Panc1 (cell line): ENCODE results near the gene BZW1. TPM values are rescaled to one million over a fixed set of nuclear protein-coding genes. Genes with fewer than 3 reads are reported as not detected.
A peak's percentile ranks its signal among the peaks of the same experiment; 100 is the strongest.

Experiments
- ATAC-seq: fragments of 200-7000 bp; cut with Tn5 transposase; 2 replicates; pipeline ENCODE4 v1.9.1; 2020; ENCODE audit warnings: mild to moderate bottlenecking, moderate library complexity
- BruUV-seq: library from RNA; stranded (reverse); fragments of 400-500 nt; replicated peaks from 2 replicates; lab custom pipeline; 2021; lab: Mats Ljungman, UMichigan
- CTCF ChIA-PET: fragments of 300-600 bp; sonication (Branson Sonifier 250); formaldehyde crosslinking; loops from one replicate; lab custom pipeline; 2022; ENCODE audit warnings: antibody characterized with exemption; lab: Charles Lee
- POLR2A ChIA-PET: fragments of 300-600 bp; sonication (Branson Sonifier 250); formaldehyde crosslinking; loops from one replicate; lab custom pipeline; 2022; ENCODE audit warnings: antibody characterized with exemption; lab: Charles Lee
- DNase-seq: peaks from one replicate; pipeline ENCODE4 v3.0.0-alpha.2; 2010; ENCODE audit warnings: low read depth, low spot score
- H3K27ac ChIP-seq: 2 replicates; pipeline ENCODE4 v1.5.1; 2011; ENCODE audit warnings: mild to moderate bottlenecking, low read length, inconsistent platforms
- H3K27me3 ChIP-seq: fragments of 200-500 bp; sonication (Bioruptor generic); 2 replicates; pipeline ENCODE4 v1.6.0; 2014; ENCODE audit warnings: low read length, inconsistent platforms; ENCODE audit not compliant: control insufficient read depth, insufficient read depth
- H3K36me3 ChIP-seq: fragments of 200-500 bp; sonication (Bioruptor generic); 2 replicates; pipeline ENCODE4 v1.5.1; 2014; ENCODE audit warnings: inconsistent platforms, mild to moderate bottlenecking, low read length, moderate library complexity; ENCODE audit not compliant: control insufficient read depth, insufficient read depth
- H3K4me1 ChIP-seq: 2 replicates; pipeline ENCODE4 v1.5.1; 2011; ENCODE audit warnings: inconsistent platforms, mild to moderate bottlenecking, low read length, moderate library complexity; ENCODE audit not compliant: control insufficient read depth, insufficient read depth
- H3K4me3 ChIP-seq, 2 experiments: 2 replicates each; pipeline ENCODE4 v1.5.1; 2011 to 2012; ENCODE audit warnings: low read depth in 2 of 2, low read length in 2 of 2, mild to moderate bottlenecking in 2 of 2, inconsistent platforms in 1 of 2, moderate library complexity in 1 of 2
- H3K9me3 ChIP-seq: fragments of 200-500 bp; sonication (Bioruptor generic); 2 replicates; pipeline ENCODE4 v1.5.1; 2014; ENCODE audit warnings: low read depth, mild to moderate bottlenecking, inconsistent platforms, low read length, moderate library complexity; ENCODE audit not compliant: control insufficient read depth, insufficient read depth
- CTCF ChIP-seq: fragments of 450-650 bp; IDR thresholded peaks from 2 replicates; pipeline ENCODE4 v1.5.1; 2017; ENCODE audit warnings: mild to moderate bottlenecking
- POLR2AphosphoS5 ChIP-seq: IDR thresholded peaks from 2 replicates; pipeline ENCODE4 v1.6.1; 2012; ENCODE audit warnings: mild to moderate bottlenecking, low read depth, low read length, moderate library complexity
- SIN3A ChIP-seq: IDR thresholded peaks from 2 replicates; pipeline ENCODE4 v1.6.1; 2012; ENCODE audit warnings: low read depth, mild to moderate bottlenecking, low read length, moderate library complexity, borderline replicate concordance; ENCODE audit not compliant: insufficient read depth
- TCF7L2 ChIP-seq: IDR thresholded peaks from 2 replicates; pipeline ENCODE4 v1.6.1; 2011; ENCODE audit warnings: mild to moderate bottlenecking, low read depth, low read length, inconsistent platforms
- in situ Hi-C: cut with HindIII; loops from 2 replicates; pipeline ENCODE4 v1.10.0; 2016; ENCODE audit warnings: low sequenced_read_pairs, low pct_unique_long_range_greater_than_20kb
- intact Hi-C: fragments of 100-400 bp; cut with micrococcal nuclease; formaldehyde crosslinking; loops from one replicate; pipeline ENCODE4 v1.10.0; 2022; ENCODE audit not compliant: unreplicated experiment
- total RNA-seq: library from RNA; stranded (reverse); gene quantifications from one replicate; pipeline ENCODE4 v1.2.1, GENCODE V29; 2021; ENCODE audit not compliant: unreplicated experiment
- TF ChIP-seq, protein P1 (sequence below), 2 experiments: IDR thresholded peaks; 2 replicates each; pipeline ENCODE4 v1.6.1; 2011 to 2012; ENCODE audit warnings: low read depth in 2 of 2, control low read depth in 1 of 2, low read length in 1 of 2, mild to moderate bottlenecking in 1 of 2, moderate library complexity in 1 of 2; ENCODE audit not compliant: insufficient read depth in 1 of 2

Gene BZW1
- total RNA-seq, 1 experiment from 2014 or later: 247 TPM

DNA sequence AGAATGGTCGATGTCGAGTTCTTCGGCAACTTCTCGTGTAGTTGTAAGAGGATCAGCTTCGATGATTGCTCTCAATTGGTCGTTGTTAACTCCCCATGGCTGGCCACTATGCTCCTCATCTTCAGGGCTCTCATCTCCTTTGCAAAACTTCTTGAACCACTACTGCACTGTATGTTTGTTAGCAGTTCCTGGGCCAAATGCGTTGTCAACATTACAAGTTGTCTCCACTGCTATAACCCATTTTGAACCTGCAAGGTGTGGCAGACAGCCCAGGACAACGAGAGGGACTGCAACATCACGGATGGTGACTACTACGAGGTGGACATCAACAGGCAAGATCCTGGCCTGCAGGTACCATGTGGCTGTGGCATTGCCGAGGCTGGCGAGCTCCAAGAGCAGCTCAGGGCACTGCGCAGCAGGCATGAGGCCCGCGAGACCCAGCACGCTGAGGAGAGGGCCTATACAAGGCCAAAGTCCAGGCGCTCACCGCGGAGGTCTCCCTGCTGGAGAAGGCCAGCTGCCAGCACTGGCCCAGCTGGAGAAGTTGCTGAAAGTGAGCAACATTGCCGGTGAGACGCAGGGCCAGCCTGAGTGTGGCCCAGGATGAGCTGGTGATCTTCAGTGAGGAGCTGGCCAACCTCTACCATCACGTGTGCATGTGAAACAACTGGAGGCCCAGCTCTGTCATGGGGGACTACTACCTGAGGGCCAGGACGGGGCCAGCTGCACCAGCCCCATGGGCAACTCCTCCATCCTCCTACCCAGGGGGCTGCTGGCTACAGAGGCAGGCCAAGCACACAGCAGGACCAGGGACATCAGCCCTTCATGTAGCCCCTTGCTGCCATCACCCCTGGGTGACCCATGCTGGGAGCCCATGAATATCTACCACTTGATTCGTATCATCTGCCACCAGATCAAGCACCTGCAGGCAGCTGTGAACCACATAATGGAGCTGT lies 32.6 kb downstream of the BZW1 start:
- Histone ChIP-seq H3K36me3 (no peaks in the 10 kb centered on the region), H3K27me3 (no peaks in the 10 kb centered on the region), H3K4me3 (no peak overlapping the region), H3K4me1 (no peaks in the 10 kb centered on the region), H3K27ac (no peak overlapping the region), H3K9me3 (no peaks in the 10 kb centered on the region)
- ChIA-PET POLR2A (interaction anchor here (0.5 kb wide), 1 partner anchor 15 kb away, joined by 3 read pairs; no protein-coding TSS in a partner anchor), CTCF (no interaction called here)
- no peak for DNase-seq
- in situ Hi-C loops (no loop called here), intact Hi-C loops (no loop called here)
- TF ChIP-seq, protein P1, sequence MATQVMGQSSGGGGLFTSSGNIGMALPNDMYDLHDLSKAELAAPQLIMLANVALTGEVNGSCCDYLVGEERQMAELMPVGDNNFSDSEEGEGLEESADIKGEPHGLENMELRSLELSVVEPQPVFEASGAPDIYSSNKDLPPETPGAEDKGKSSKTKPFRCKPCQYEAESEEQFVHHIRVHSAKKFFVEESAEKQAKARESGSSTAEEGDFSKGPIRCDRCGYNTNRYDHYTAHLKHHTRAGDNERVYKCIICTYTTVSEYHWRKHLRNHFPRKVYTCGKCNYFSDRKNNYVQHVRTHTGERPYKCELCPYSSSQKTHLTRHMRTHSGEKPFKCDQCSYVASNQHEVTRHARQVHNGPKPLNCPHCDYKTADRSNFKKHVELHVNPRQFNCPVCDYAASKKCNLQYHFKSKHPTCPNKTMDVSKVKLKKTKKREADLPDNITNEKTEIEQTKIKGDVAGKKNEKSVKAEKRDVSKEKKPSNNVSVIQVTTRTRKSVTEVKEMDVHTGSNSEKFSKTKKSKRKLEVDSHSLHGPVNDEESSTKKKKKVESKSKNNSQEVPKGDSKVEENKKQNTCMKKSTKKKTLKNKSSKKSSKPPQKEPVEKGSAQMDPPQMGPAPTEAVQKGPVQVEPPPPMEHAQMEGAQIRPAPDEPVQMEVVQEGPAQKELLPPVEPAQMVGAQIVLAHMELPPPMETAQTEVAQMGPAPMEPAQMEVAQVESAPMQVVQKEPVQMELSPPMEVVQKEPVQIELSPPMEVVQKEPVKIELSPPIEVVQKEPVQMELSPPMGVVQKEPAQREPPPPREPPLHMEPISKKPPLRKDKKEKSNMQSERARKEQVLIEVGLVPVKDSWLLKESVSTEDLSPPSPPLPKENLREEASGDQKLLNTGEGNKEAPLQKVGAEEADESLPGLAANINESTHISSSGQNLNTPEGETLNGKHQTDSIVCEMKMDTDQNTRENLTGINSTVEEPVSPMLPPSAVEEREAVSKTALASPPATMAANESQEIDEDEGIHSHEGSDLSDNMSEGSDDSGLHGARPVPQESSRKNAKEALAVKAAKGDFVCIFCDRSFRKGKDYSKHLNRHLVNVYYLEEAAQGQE (IDR thresholded peaks at IDR 0.05; ENCODE audit: insufficient read depth in 1 of 2, low read depth in 2 of 2, low read length in 1 of 2): no peak
- no peak for TF ChIP-seq POLR2AphosphoS5
- no peak for TF ChIP-seq TCF7L2
- no peak for TF ChIP-seq CTCF
- no peak for TF ChIP-seq SIN3A
- no TSS peak for BruUV-seq
- ATAC-seq: peak; percentile 40

DNA sequence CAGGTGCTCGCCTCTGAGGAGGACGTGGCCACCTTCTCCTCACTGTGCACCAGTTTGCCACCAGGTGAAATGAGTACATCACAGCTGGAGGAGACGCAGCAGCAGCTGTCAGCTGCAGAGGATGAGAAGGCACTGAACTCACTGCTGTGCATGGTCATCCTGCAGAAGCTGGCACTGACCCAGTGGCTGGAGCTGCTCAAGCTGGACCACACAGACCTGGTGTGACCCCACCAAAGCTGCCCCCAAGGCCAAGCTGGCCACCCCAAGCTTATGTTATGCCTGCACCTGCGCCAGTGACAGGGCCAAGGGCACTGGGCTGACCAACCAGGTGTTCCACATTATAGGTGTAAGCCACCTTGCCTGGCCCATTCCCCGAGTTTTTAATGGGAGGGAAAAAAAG lies 33.5 kb downstream of the BZW1 start:
- BruUV-seq: no TSS peak
- Histone ChIP-seq H3K4me3 (no peak overlapping the region), H3K27ac (no peak overlapping the region), H3K9me3 (no peaks in the 10 kb centered on the region), H3K27me3 (no peaks in the 10 kb centered on the region), H3K4me1 (no peaks in the 10 kb centered on the region), H3K36me3 (no peaks in the 10 kb centered on the region)
- intact Hi-C loops: no loop called here
- no peak for TF ChIP-seq TCF7L2
- no peak for TF ChIP-seq POLR2AphosphoS5
- TF ChIP-seq, protein P1 (IDR thresholded peaks at IDR 0.05; ENCODE audit: insufficient read depth in 1 of 2, low read depth in 2 of 2, low read length in 1 of 2): no peak
- no peak for TF ChIP-seq CTCF
- no peak for TF ChIP-seq SIN3A
- ATAC-seq: no peak
- in situ Hi-C loops: no loop called here
- ChIA-PET CTCF (interaction anchor here (0.6 kb wide), 1 partner anchor 11 kb away, joined by 3 read pairs; no protein-coding TSS in a partner anchor), POLR2A (no interaction called here)
- DNase-seq: no peak
